HG03025 (cell line): ENCODE data around the gene ZFAND3.

Experiments
- ATAC-seq: cut with Tn5 transposase; IDR thresholded peaks from one replicate; pipeline ENCODE4 v1.9.1; 2021; ENCODE audit warnings: mild to moderate bottlenecking, moderate library complexity; ENCODE audit not compliant: unreplicated experiment, low FRiP score

The ZFAND3 gene

DNA sequence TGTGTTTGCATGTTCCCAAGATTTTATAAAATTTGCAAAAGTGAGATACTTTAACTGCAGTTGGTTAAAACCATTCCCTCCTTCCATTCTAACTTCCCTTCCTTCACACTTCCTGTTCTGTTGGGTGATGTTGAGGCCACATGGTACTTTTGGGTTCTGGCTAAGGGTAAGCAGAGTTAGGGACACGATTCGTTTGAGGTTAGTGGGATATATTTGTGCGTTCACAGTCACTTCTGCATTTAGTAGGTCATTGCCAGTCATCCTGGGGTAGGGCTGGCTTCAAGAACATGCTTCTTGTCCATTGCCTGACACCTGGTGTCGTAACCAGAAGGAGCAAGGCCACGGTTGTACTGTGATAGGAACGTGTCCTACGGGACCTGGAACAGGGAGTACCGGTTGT is 340.1 kb downstream of the ZFAND3 start:
- ATAC-seq = no peak

DNA sequence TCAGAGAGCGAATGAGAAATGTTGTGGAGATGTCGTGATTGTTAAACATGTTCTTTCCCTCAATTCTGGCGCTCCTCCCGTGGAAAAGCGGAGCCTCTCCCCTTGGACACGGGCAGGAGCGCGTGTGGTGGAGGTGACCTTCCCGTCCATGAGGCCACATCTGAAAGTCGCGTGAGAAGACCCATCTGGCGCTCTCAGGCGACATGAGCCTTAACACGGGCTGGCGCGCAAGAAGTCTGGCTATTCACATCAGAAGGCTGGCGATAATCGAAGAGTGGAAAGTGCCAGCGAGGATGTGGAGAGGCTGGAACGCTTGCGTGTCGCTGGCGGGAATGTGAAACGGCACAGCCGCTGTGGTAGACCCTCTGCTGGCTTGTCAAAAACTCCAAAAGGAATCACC is 341.3 kb downstream of the ZFAND3 start:
- no peak for ATAC-seq

DNA sequence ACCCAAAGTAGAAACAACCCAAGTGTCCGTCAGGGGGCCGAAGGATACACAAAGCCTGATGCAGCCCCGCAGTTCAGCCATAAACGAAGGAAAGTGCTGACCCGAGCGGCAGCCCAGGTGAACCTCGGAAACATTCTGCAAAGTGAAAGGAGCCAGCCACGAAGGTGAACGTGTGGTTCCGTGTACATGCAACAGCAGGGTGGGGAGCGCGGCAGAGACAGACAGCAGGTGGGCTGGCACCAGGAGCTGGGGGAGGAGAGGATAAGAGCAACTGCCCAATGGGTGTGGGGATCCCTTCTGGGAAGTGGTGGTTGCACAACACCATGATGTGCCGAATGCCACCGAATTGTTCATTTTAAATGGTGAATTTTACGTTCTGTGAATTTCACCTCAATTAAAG is 341.8 kb downstream of the ZFAND3 start:
- no peak for ATAC-seq

DNA sequence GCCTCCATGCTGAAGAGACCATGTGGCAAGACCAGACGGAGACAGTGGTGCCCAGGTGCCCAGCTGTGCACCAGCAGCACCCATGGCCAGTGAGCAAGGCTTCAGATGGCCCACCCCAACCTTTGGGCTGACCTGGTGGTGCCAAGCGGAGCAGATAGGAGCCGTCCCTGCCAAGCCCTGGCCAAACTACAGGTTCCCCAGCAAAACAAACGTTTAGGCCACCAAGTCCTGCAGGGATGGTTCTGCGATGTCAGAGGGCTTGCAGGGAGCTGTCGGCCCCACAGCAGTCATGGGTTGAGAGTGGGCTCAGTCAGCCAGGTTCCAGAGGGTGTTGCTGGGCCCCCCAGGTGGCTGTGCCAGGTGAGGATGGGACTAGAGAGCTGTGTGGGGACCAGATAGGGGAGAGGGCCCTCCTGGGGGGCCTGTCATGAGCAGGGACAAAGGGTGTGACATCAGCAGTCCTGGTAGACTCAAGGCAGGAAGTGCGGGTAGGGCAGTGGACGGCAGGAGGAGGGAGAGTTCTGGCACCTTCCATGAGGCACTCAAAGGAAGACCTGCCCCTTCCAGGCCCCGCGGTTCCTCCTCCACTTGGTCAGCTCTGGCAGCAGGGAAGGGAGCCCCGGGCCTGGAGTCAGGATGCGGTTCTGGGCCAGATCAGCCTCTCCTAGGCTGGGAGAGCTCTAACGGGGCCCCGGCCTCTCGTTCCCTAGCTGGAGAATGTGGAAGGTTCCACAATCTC is 342.4 kb downstream of the ZFAND3 start:
- ATAC-seq = no peak

DNA sequence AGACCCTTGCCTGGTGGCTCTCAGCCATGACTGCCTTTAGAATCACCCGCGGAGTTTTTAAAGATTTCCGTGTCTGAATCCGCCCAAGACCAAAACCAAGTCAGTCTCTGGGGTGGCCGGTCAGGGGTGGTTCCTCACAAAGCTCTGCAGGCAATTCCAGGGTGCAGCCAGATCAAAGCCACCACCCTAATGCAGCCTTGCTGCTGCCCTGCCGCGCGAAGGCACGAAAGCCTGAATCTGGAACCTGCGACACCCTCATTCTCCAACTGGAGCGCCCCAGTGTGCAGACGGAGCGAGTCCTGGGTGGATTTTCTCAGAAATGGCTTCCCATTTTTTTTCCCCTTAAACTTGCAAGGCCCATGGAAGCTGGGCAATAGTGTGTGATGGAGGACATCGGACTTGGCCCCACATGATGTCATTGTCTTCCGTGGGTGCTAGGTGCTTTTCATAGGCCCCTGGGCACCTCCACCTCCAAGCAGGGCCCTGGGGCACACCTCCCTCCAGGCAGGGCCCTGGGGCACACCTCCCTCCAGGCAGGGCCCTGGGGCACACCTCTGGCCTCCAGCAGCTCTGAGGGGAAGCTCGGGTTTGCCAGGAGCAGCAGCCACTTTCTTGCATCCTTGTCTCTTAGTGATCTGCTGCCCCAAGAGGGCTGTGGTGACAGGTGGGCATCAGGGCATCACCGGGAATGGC is 343.1 kb downstream of the ZFAND3 start:
- ATAC-seq = no peak

DNA sequence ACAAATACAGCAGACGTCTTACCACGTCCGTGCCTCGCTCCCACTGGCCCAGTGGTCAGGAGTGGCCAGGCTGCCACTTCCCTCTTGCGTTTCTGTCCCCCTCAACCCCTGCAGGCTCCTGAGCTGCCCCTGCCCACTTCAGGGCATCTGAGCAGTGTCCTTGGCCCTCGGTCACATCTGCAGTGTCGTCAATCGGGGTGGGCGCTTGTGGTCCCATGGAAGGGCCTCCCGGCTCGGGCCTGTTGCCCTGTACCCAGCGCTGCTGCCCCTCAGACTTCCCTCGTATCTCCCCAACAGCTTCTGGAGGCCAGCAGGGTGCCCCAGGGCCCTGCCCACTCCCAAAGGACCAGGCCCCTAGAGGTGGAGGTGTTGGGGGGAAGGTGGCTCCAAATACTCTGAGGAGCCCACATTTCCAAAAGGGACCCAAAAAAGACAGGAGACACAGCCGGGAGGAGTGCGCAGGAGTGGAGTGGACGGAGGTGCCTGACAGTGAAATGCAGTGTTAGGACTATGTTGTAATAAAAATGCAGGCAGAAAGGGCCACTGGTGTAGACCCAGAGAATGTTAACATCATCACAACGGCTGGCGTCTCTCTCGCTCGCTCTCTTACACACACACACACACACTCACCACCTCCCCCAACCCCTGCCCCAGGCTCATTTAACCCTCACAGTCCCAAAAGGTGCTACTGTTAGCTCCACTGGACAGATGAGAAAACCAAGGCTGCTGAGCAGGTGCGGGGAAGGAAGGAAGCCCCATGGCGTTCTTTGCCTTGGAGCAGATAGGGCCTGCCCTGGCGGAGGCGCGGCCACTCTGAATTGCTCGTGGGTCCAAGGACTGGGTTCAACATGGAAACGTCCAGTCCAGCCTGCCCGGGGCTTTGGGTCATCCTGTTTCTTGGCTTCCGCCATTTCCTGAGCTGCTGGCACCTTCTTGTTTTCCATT is 343.9 kb downstream of the ZFAND3 start:
- ATAC-seq = no peak

DNA sequence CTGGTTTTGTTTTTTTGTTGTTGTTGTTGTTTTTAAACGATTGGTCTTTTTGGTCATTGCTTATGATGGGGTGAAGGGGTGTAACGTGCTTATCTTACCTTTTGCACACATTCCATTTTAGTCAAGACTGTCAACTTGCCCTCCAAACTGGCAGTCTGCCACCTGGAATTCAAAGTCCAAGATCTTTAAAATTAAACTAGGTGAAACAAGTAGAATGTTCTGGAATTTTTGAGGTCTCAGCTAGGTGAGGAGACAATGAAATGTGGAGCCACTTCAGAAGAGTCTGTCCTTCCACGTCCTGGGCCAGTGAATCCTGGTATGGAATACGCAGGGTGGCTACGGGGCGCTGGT is 344.6 kb downstream of the ZFAND3 start:
- no peak for ATAC-seq

DNA sequence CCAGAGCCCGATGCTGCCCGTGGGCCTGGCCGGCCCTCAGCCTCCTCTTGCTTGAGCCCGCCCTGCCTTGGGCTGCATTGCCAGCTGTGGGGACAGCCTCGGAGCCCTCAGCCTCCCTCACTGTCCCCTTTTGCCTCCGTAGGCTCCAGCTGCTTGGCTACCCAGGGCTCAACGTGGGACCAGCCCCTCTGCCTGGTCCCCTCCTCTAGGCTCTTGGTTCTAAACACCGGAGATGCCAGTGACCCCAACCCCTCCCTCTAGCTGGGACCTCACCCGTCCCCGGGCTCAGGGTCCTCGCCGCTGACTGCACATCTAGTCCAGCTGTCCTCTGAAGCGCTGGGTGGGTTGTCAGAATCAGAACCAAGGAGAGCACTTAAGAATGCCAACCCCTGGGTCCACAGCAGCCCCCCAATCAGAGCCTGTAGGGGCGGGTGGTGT is 345.2 kb downstream of the ZFAND3 start:
- ATAC-seq = no peak

DNA sequence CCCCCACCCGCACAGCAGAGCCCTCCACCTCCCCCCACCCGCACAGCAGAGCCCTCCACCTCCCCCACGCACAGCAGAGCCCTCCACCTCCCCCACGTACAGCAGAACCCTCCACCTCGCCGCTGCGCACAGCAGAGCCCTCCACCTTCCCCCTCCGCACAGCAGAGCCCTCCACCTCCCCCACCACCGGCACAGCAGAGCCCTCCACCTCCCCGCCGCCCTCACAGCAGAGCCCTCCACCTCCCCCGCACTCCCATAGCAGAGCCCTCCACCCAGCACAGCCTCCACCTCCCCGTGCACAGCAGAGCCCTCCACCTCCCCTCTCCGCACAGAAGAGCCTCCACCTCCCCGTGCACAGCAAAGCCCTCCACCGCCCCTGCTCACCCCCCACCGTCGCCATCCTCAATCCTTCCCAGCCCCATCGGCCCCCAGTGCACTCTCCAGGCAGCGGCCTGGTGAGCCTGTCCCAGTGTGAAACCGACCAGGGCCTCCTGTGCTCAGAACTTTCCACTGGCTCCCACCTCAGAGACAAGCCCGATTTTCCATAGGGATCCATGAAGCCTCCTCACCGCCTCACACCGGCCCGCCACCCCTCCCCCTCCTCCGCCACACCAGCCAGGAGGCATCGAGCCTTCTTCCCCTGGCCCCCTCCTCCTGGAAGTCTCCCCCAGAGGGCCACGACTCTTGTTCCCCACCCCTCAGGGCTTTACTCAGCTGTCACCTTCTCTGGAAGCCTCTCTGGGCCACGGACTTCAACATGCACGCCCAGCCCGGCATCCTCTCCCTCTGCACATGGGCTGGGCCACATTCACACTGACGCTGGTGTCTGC is 347.1 kb downstream of the ZFAND3 start:
- no peak for ATAC-seq

DNA sequence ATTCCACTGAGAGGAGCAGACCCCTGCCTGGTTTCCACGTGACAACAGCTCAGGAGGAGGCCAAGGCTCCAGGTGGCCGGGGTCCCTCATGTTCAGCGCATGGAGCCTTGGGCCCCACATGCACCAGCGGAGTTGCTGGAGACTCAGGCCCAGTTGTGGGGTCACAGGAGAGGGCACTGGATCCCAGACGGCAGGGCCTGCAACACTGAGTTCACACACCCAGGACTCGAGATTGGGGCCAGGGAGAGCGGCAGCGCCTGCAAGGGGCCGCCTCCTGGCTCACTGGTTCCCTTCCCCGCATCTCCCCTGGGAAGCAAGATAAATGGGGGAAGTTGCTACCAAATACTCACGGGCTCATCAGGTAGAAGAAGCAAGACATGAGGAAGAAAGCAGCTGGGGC is 348.1 kb downstream of the ZFAND3 start:
- ATAC-seq = no peak

DNA sequence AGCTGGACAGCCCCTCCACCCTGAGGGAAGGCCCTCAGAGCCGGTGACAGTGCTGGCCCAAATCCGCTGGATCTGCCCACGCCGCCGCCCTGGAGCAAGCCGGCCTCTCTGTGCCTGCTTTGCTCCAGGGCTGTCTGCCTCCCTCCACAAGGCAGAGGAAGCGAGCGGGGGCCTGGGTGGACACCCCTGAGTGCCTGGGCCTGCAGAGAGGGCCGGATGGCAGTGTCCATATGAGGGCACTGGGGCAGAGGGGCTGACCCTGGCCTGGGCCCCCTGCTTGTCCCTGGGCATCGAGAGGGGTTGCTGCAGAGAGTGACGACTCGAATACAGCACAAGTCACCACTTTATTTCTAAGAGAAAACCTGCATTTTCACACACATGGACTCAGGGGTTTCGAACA is 348.6 kb downstream of the ZFAND3 start:
- no peak for ATAC-seq

DNA sequence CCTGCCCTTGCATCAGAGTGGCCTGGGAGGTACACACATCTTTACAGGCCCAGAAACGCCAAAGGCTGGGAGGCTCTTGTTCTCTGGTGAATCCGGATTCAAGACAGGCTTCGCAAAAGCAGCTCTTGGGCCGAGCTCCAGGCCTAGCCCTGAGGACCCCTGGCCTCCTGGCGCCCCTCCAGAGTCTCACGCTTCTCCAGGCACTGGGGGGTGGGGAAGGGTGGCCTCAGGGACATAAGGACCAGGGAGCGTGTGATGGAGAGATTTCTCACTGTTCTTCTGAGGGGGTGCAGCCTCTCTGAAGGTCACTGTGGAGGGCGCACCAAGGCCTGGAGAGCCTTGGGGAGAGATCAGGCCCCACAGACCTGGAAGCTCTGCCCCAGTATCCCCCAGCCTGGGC is 349.2 kb downstream of the ZFAND3 start:
- ATAC-seq = no peak

DNA sequence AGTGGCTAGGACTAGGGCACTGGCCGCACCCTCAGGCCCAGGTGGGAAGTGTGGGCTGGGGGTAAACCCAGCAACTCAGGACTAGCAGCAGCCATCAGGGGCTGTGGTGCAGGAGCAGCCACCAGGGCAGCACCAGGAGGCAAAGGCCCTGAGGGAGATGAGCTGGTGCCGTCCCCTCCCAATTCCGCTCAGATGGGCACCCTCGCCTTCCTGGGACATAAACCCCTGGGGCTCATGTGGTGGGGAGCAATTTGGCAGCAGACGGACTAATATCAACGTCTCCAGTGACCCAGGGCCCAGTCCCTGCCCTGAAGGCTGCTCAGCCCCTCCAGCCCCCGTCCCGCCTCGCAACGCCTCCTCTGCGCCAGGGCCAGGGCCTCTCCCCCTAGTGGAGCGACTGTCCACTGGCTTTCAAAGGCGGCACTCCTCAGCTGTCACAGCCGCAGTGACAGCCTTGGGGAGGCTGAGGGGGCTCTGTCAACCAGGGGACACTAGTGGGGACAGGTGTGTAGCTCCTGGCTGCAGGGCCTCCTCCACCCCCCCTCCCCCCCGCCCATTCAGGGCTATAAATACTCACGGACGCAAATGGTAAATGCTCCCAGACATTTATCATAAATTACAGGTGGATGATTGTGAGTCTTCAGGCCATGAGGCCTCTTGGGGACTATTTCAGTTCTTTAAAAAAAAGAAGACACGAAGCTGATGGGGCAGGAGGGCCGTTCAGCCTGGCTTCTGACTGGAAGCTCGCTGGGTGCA is 349.9 kb downstream of the ZFAND3 start:
- ATAC-seq = no peak

DNA sequence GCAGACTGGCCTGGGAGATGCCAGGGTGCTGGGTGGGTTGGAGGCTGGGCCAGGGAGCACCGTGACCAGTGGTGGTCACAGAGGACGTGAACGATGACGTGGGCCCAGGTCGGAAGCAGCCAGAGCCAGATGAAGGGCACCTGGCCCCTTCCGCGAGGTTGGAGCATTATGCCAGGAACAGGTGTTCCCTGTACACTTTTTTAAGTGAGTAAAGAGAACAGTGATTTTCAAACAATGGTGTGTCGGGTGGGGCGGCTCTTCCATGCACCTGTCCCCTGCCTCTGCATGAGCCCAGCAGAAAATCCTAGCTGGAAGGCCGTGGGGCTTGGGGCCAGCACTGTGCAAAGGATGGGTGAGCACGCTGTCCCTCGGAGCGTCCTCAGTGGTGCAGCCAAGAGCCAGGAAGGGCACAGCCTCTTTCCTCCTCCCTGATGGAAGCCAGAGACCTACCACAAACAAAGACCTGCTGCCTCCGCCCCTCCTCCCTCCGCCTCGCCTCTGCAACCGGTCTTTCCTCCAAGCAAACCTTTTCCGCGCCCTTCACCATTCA is 350.5 kb downstream of the ZFAND3 start:
- ATAC-seq = no peak

DNA sequence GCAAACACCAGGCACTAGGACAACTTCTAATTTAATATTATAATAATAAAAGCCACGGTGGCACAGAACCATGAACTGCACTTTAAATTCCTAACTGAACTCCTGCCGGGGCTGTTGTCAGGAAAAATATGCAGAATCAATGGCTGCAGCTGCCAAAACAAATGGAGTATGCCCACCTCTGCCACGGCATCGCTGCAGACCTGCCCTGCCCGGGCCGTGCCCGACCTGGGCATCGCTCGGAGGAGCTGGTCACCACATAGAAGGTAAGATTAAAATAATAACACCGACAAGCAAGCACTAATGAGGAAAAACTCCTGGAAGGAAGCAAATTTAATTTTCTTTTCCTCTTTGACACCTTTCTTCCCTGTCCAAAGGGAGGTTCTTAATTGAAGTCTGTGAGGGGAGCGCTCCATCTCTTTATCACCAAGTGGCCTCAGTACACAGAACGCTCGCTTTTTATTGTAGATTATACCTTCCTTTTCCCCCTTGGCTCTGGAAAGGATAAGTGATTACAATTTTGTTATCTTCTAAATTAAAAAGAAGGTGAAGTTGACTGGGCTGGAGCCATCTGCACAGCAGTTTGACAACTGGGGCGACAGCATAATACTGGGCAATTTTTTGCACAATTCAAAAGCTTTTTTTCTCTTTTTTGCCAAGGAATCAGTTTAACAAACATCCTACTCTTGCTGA is 351.3 kb downstream of the ZFAND3 start:
- no peak for ATAC-seq

DNA sequence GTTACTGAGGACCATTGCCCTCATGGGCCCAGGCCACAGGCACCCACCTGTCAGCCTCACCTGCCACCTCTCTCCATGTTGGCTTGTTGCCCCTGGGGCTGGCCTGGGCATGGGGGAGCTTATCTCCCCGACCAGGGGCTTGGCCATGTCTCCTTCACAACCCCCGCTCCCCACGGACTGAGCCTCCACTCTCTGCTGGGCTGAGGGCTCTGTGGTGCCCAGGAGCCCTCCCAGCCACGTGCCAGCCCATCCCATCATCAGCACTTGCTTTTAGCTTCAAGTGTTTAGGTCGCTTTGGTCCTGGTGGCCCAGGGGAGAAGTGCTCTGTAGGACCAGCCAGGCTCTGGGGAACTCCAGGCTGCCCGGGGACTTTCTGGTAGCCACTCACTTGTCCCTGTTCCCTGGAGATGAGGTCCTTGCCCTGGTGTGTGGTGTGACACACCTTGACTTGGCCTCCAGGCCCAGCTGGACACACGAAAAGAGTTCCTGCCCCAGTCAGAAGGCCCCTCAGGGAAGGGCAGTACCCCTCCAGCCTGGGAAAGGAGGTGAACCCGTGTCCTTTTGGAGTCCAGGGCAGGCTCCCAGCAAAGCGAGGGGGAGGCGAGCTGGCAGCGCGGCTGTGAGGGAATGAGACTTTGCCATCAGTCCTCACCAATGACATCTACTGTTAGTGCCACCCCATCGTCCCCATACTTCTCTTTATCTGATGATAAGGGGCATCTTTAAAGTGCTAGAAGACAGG is 352.6 kb downstream of the ZFAND3 start:
- no peak for ATAC-seq

DNA sequence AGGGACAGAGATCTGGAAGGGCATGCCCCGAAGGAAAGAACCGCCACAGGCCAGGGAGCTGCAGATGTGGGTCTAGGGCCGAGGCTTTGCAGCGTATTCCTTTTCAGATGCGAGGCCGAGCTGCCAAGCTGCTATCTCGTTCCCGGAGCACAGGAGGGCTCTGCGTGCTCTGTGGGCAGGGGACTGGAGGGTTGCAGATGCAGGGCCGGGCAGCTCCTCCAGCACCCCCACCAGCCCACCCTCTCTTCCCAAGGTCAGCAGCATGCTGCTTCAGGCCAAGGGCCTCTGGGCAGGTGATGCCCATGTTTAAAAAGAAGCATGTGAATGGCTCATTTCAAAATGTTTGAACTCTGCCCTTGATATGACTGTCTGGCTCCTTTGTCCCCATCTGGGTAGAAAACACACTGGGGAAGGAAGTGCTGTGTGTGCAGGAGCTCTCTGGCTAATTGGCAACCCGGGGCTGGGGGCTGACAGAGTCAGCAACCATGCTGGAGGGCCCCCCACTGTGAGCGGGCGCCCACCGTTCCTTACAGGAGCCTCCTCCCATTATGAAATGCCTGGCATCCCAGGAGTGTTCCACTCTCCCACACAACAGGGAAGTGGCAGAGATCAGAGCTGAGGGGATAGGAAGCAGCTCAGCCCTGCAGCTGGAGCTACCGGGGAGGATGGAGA is 353.3 kb downstream of the ZFAND3 start:
- no peak for ATAC-seq

DNA sequence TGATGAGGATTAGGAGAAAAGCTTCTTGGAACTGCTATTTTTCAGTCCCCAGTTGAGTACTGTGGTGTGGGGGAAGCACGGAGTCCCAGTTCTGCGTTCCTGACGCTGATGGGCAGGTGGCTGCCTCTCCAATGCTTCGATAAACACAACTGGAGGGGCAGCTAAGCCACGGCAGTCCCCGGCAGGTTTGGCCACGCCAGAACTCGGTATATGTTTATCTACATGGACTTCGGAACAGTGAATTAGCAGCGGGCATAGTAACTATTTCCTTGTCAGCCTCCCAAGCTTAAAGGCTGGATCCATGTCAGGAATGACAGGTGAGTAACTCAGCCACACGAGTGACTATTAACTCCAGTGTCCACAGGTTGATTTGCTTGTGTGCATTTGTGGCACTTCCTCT is 354.4 kb downstream of the ZFAND3 start:
- ATAC-seq = no peak
